Activated CD4-positive, alpha-beta T cell treated with anti-CD3 and anti-CD28 coated beads, Interleukin-2, amount 50 U/mL, for 4 hours (primary cell): ENCODE measurements around the gene DES.
A peak's percentile ranks its signal among the peaks of the same experiment; 100 is the strongest.

Experiments used
- DNase-seq, 2 experiments: peaks; one replicate each; pipeline ENCODE4 v3.0.0-alpha.2; 2020

DES gene

GRCh38 chr2:219441451-219442255 lies 23.5 kb downstream of the DES start:
- DNase-seq = peak; percentile 63 to 67

- no peak for DNase-seq
These were observed 24.3 kb downstream of the DES start for GRCh38 chr2:219442256-219443015.

- DNase-seq = no peak
These were observed 25.0 kb downstream of the DES start for GRCh38 chr2:219443016-219443696.

- no peak for DNase-seq
These were observed 25.5 kb downstream of the DES start for GRCh38 chr2:219443697-219444023.

GRCh38 chr2:219444566-219445091 lies 26.5 kb downstream of the DES start:
- DNase-seq = no peak

- no peak for DNase-seq
These were observed 27.1 kb downstream of the DES start for GRCh38 chr2:219445220-219445640.

- DNase-seq = no peak
These were observed 27.9 kb downstream of the DES start for GRCh38 chr2:219446101-219446504.

- DNase-seq = no peak
These were observed 28.5 kb downstream of the DES start for GRCh38 chr2:219446689-219447088.

- no peak for DNase-seq
These were observed 29.3 kb downstream of the DES start for GRCh38 chr2:219447242-219448098.

- DNase-seq = no peak
These were observed 30.1 kb downstream of the DES start for GRCh38 chr2:219448099-219448775.

GRCh38 chr2:219448776-219449341 lies 30.7 kb downstream of the DES start:
- no peak for DNase-seq

- no peak for DNase-seq
These were observed 31.4 kb downstream of the DES start for GRCh38 chr2:219449609-219450008.

- no peak for DNase-seq
These were observed 33.6 kb downstream of the DES start for GRCh38 chr2:219451661-219452360.

GRCh38 chr2:219452361-219453317 lies 34.5 kb downstream of the DES start:
- DNase-seq = no peak

GRCh38 chr2:219453671-219454590 lies 35.8 kb downstream of the DES start:
- DNase-seq = no peak

GRCh38 chr2:219455581-219455980 lies 37.4 kb downstream of the DES start:
- DNase-seq = no peak

- no peak for DNase-seq
These were observed 39.7 kb downstream of the DES start for GRCh38 chr2:219457784-219458369.

GRCh38 chr2:219458996-219459395 lies 40.8 kb downstream of the DES start:
- no peak for DNase-seq
